Activated T-helper 17 cell treated with anti-CD3 and anti-CD28 coated beads, Interleukin-2, amount 50 U/mL, for 72 hours (primary cell): ENCODE data around the gene LYPD3. TPM values are rescaled to one million over a fixed set of nuclear protein-coding genes. Genes with fewer than 3 reads are reported as not detected.
"Not testable (repeated sequence)": the region's sequence is repeated elsewhere in the genome, so short reads cannot be mapped to it uniquely, and the experiment has no call there.

ENCODE experiments used
- ATAC-seq: fragments of 150-1000 bp; cut with Tn5 transposase; replicated peaks from 2 replicates; pipeline ENCODE4 v1.10.0; 2021; ENCODE audit warnings: mild to moderate bottlenecking, moderate library complexity
- H3K27ac Mint-ChIP-seq: one replicate; pipeline ENCODE4 v1.8.0; 2022; ENCODE audit warnings: mixed read lengths
- H3K27me3 Mint-ChIP-seq: one replicate; pipeline ENCODE4 v1.8.0; 2022; ENCODE audit warnings: mixed read lengths
- H3K36me3 Mint-ChIP-seq: one replicate; pipeline ENCODE4 v1.8.0; 2022; ENCODE audit warnings: low read depth, mild to moderate bottlenecking, mixed read lengths
- H3K4me1 Mint-ChIP-seq: one replicate; pipeline ENCODE4 v1.8.0; 2022; ENCODE audit warnings: mixed read lengths
- H3K4me3 Mint-ChIP-seq: one replicate; pipeline ENCODE4 v1.8.0; 2022; ENCODE audit warnings: mild to moderate bottlenecking, mixed read lengths
- H3K9me3 Mint-ChIP-seq: one replicate; pipeline ENCODE4 v1.8.0; 2022; ENCODE audit warnings: mixed read lengths
- total RNA-seq, 2 donors: library from RNA; stranded (reverse); gene quantifications; one replicate each; pipeline ENCODE4 v1.2.3, GENCODE V29; 2022

The LYPD3 gene
- 1 to 10 TPM; 1.0 to 3.0 TPM for total RNA-seq

DNA sequence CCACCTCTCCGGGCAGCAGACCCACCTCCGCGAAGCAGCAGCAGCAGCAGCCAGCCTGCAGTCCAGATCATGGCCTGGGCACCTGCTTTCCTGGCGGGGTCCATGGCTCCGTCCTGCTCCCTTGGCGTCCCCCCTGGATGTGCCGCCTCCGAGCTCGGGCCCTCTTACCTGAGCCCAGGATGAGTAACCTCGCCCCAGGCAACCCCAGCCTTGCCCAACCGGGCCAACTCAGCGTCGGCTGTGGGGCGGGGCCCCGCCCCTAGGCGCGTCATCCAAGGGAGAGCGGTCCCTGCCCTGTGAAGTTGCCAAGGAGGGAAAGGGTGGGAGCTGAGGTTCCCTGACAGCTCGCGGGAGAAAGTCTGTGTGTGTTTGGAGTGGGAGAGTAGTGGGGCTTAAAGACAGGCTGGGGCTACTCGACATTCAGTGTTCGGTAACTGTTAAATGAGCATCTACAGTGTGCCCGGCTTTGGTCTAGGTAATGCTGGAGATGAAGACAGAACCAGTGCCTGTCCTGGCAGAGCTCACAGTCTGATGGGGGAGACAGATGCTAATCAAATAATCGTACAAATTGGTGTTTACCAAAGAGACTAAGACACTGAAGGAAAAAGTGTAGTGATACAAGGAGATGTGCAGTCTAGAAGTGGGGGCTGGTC lies at the start of gene LYPD3:
TSS of gene LYPD3 (minus strand) at position 141 of the 653 bp plus-strand sequence. CDS start at position 104, 37 bp downstream.
- Mint-ChIP-seq H3K36me3 (no peaks in the 10 kb centered on the region), H3K27ac (peak within 1 kb of the TSS; percentile 64), H3K4me3 (peak within 1 kb of the TSS; percentile 82), H3K27me3 (no peaks in the 10 kb centered on the region), H3K9me3 (no peaks in the 10 kb centered on the region), H3K4me1 (peaks cover 38% of the 10 kb centered on the region)
- no peak for ATAC-seq

DNA sequence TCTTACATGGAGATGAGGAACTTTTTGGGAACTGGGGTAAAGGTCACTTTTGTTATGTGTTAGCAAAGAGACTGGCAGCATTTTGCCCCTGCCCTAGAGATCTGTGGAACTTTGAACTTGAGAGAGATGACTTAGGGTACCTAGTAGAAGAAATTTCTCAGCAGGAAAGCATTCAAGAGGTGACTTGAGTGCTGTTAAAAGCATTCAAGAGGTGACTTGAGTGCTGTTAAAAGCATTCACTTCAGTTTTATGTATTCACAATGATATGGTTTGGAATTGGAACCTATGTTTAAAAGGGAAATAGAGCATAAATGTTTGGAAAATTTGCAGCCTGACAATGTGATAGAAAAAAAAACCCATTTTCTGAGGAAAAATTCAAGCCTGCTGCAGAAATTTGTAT lies 47.0 kb upstream of the LYPD3 start:
- not testable (repeated sequence) for H3K4me1 Mint-ChIP-seq, H3K9me3 Mint-ChIP-seq, ATAC-seq, H3K27ac Mint-ChIP-seq, H3K27me3 Mint-ChIP-seq, H3K4me3 Mint-ChIP-seq
- peaks cover 65% of the 10 kb centered on the region for H3K36me3 Mint-ChIP-seq

DNA sequence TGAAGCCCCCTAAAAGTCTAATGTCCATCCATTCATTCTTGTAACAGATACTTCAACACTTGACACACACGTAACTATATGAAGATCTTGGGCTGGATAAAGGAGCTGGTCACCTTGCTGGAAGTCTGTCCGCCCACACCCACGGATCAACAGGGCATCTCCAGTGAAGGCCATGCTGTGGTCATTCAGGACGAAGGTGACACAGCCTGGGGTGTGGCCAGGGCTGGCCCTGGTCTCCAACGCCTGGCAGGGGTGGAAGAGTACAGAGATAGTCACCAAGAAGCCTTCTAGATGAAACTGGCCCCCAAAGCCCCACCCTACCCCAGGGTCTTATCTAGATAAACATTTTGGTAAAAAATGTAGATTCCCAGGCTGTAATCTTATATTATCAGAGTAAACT lies 45.9 kb upstream of the LYPD3 start:
- H3K27me3 Mint-ChIP-seq, result no peaks in the 10 kb centered on the region

DNA sequence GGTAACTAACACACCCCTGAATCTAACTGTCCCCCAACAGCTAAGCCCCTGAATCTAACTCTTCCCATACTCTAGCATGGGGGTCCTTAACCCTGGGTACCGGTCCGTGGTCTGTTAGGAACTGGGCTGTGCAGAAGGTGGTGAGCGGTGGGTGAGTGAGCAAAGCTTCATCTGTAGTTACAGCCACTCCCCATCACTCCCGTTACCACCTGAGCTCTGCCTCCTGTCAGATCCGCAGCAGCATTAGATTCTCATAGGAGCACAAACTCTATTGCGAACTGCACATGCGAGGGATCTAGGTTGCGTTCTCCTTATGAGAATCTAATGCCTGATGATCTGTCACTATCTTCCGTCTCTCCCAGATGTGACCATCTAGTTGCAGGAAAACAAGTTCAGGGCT lies 45.3 kb upstream of the LYPD3 start:
- Mint-ChIP-seq H3K9me3 (no peaks in the 10 kb centered on the region), H3K27me3 (no peaks in the 10 kb centered on the region), H3K36me3 (peaks cover 64% of the 10 kb centered on the region), H3K4me1 (no peaks in the 10 kb centered on the region), H3K27ac (no peak overlapping the region), H3K4me3 (no peak overlapping the region)
- ATAC-seq, result no peak

More for the DNA sequence above, 45.9 kb upstream of the LYPD3 start:
- H3K4me1 Mint-ChIP-seq, result no peaks in the 10 kb centered on the region
- H3K36me3 Mint-ChIP-seq, result peaks cover 62% of the 10 kb centered on the region
- H3K27ac Mint-ChIP-seq, result no peak overlapping the region
- no peak overlapping the region for H3K4me3 Mint-ChIP-seq
- no peak for ATAC-seq
- no peaks in the 10 kb centered on the region for H3K9me3 Mint-ChIP-seq

DNA sequence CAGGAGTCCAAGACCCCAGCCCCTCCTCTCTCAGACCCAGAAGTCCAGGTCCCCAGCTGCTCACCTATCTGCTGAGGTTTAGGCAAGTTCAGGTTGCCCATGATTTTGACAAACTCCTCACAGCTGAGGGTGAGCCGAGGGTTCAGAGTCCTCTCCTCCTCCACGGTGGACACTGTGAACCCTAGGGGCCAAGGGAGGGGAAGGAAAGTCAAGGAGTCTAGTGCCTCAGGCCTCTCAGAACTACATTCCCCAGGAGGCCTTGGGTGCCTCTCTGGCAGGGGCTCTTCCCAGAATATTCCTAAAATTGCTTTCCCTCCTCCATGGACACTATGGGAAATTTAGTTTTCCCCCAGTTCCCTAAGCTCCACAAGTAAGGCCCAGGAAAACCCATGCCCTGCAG lies 42.5 kb upstream of the LYPD3 start:
- H3K36me3 Mint-ChIP-seq, result peaks cover 70% of the 10 kb centered on the region
- no peaks in the 10 kb centered on the region for H3K27me3 Mint-ChIP-seq
- H3K9me3 Mint-ChIP-seq, result no peaks in the 10 kb centered on the region
- H3K4me1 Mint-ChIP-seq, result peaks cover 13% of the 10 kb centered on the region
- no peak for ATAC-seq
- no peak overlapping the region for H3K4me3 Mint-ChIP-seq
- H3K27ac Mint-ChIP-seq, result peak overlapping the region; percentile 50

DNA sequence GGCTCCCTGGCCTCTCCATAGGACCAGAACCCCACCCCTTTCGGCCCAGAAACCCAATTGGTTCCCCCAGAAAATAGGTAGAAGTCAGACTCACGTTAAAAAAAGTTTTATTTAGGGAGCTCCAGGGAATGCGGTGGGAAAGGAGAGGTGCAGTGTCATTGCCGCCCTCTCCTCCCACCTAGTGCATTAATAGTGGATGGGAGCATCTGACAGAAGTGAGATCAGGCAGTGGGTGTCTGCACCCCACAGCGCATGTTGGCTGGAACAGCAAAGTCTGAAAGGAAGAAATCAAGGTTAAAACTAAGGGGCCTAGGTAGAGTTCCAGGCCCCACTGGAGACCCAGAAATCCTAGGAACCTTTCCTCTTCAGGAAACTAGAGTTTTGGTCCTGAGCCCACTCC lies 41.2 kb upstream of the LYPD3 start:
- H3K27me3 Mint-ChIP-seq, result no peaks in the 10 kb centered on the region
- peak overlapping the region; percentile 56 for H3K27ac Mint-ChIP-seq
- H3K4me3 Mint-ChIP-seq, result no peak overlapping the region
- no peak for ATAC-seq
- H3K9me3 Mint-ChIP-seq, result no peaks in the 10 kb centered on the region
- peaks cover 16% of the 10 kb centered on the region for H3K4me1 Mint-ChIP-seq
- peaks cover 67% of the 10 kb centered on the region for H3K36me3 Mint-ChIP-seq

DNA sequence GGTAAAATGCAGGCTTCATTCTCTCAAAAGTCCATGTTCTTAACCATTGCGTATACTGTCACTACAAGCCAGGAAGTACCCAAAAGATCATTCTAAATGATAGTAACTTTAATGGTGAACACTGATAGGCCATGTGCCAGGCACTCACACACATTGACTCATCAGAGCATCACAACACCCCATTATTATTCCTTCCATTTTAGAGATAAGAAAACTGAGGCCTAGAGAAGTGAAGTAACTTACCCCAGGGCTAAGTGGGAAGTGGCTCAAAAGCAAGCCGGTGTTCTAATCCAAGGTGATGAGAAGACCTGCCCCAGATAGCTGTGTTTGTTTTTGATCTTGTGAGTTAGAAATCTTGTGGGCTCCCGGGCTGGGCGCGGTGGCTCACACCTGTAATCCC lies 40.5 kb upstream of the LYPD3 start:
- H3K27ac Mint-ChIP-seq, result peak overlapping the region; percentile 56
- no peaks in the 10 kb centered on the region for H3K27me3 Mint-ChIP-seq
- peak overlapping the region; percentile 94 for H3K4me3 Mint-ChIP-seq
- H3K4me1 Mint-ChIP-seq, result peaks cover 16% of the 10 kb centered on the region
- peaks cover 64% of the 10 kb centered on the region for H3K36me3 Mint-ChIP-seq
- ATAC-seq, result no peak
- H3K9me3 Mint-ChIP-seq, result no peaks in the 10 kb centered on the region

DNA sequence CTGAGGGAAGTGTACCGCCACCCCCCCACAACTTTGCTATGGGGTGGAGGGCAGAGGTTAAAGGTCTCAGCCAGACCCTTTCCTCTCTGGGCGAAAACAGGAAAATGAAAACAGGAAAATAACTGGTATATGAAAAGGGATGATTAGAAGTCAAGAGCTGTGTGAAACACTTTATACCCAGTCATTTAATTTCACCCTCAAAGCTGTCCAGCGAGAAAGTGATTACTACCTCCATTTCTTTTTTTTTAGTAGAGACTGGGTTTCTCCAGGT lies 39.7 kb upstream of the LYPD3 start:
- Mint-ChIP-seq H3K27me3 (no peaks in the 10 kb centered on the region), H3K9me3 (no peaks in the 10 kb centered on the region), H3K36me3 (peaks cover 59% of the 10 kb centered on the region), H3K4me3 (peak overlapping the region; percentile 94), H3K4me1 (peaks cover 16% of the 10 kb centered on the region), H3K27ac (peak overlapping the region; percentile 87)
- no peak for ATAC-seq

DNA sequence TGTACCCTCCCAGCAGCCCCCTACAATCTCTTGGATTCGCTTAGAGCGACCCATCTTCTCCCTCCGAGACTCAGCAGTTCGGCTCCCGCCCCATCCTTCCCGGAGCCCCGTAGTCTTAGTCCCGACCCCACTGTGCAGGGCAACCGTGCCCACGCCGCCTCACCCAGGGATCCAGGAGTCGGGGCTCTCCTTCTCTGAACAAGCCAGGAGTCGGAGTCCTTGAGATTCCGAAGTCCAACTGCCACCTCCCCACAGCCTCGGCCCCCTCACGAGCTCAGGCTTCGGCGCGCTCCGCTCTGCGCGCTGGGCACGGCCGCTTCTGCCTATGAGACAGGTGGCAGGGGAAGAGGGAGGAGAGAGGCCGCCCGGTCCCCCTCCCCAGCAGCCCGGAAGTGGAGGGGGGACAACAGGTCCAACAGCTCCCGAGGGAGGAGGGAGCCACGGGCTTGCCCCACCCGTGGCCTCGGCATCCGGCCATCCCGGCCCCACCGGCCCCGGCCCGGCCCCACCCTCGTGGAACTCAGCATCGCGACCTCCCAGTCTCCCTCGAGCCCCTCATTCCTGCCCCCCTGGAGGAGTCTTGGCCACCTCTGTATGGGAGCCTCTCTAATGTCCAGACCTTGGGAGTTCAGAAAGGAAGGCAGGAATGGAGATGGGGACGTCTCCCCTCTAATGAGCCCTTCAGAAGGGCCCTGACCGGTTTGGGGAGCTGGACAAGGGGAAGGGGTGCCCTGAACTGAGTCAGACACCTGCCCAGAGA lies 39.2 kb upstream of the LYPD3 start, which contains the start of gene PHLDB3:
TSS of gene PHLDB3 (minus strand) at position 321 of the 760 bp plus-strand sequence. CDS start 628 bp downstream, outside the sequence.
- Mint-ChIP-seq H3K27ac (peak within 1 kb of the TSS; percentile 87), H3K4me3 (peak within 1 kb of the TSS; percentile 94), H3K27me3 (no peaks in the 10 kb centered on the region), H3K9me3 (no peaks in the 10 kb centered on the region), H3K4me1 (peaks cover 16% of the 10 kb centered on the region), H3K36me3 (peaks cover 54% of the 10 kb centered on the region)
- peak; percentile 40 for ATAC-seq

DNA sequence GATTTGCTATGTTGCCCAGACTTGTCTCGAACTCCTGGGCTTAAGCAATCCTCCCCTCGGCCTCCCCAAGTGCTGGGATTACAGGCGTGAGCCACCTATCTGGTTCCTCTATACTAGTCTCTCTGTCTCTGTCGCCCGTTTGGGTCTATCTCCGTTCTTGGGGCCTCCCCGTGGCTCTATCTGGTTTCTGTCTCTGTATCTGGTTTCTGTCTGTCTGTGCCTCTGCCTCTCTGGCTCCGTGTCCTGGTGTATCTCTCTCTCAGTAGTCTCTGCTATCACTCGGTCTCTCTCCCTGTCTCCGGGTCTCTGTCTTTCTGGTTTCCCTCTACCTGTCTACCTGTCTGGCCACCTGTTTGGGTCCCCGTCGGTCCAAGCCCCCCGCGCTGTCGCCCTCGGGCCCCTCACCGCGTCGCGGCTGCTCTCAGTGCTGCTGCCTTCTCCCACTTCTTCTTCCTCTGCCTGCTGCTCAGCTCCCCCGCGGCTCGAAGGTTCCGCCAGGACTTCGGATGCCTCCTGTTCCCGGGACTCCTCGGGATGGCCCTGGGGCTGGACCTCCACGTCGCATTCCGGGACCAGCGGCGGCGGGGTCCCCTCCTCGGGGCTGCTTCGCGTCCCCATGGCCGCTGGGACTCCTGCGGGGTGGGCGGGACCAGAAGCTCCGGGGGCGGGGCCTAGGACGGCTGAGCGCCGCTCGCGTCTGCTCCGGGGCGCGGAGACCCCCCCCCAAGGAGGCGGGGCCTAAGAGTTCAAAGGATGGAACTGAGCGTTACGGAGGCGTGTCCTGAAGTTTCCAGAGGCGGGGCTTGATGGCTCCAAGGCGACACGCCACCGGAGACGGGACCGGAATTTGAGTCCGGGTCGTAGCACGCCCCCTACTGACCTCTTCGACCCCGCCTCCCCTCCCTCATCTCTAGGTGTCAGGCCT lies 38.4 kb upstream of the LYPD3 start:
- Mint-ChIP-seq H3K27me3 (no peaks in the 10 kb centered on the region), H3K27ac (peak overlapping the region; percentile 87), H3K4me3 (peak overlapping the region; percentile 94), H3K36me3 (peaks cover 45% of the 10 kb centered on the region), H3K9me3 (no peaks in the 10 kb centered on the region), H3K4me1 (peaks cover 19% of the 10 kb centered on the region)
- peak; percentile 97 for ATAC-seq

DNA sequence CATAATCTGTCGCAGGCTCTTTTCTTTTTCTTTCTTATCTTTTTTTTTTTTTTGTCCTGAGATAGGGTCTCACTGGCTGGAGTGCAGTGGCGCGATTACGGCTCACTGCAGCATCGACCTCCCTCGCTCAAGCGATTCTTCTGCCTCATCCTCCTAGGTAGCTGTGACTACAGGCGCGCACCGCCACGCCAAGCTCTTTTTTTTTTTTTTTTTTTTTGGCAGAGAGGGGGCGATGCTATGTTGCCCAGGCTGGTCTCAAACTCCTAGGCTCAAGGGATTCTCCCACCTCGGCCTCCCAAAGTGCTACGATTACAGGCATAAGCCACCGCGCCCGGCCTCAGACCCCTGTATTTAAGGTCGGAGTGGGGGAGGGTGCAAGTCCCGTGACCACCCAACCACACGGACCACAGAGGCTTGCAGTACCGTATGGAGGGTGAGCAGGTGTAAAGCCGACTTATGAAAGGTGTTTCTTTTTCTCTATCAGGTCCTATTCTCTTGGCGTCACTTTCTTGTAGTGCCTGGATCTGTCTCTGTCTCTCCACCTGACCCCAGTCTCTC lies 37.1 kb upstream of the LYPD3 start:
- Mint-ChIP-seq H3K9me3 (no peaks in the 10 kb centered on the region), H3K27ac (no peak overlapping the region), H3K4me3 (peak overlapping the region; percentile 94)

DNA sequence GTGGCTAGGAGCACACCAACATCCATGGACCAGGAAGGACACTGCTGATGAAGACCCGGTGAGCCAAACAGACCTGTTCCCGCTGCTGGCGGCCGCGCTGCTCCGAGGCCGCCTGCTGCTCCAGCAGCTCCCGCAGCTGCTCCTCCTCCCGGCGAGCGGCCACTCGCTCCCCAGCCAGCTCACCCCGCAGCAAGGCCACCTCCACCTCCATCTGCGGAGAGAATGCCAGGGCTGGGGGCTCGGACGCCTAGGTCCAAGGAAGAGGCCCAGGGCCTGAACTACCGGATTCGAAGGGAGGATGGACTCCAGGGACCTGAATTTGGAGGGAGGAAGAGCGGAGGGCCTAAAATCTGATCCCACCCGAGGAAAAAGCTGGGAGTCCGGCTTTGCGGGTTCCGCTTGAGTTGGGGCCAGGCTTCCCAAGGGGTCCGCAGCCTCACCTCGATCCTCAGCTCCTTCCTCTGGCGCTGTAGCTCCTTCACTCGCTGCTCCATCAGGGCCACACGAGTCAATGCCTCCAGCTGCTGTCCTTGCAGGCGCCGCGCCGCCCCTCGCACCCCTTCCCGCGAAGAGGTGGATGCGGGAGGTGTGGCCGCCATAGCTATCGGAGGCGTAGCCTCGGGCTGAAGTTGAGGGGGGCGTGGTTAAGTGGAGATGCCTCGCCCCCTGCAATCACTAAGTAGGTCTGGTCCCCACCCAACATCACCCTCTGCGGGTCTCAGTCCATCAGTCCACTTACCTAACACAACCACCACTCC lies 36.4 kb upstream of the LYPD3 start:
- H3K36me3 Mint-ChIP-seq, result peaks cover 48% of the 10 kb centered on the region
- peaks cover 25% of the 10 kb centered on the region for H3K4me1 Mint-ChIP-seq
- no peaks in the 10 kb centered on the region for H3K27me3 Mint-ChIP-seq
- H3K27ac Mint-ChIP-seq, result no peak overlapping the region
- no peak for ATAC-seq
- H3K9me3 Mint-ChIP-seq, result no peaks in the 10 kb centered on the region
- no peak overlapping the region for H3K4me3 Mint-ChIP-seq

More for the DNA sequence above, 37.1 kb upstream of the LYPD3 start:
- no peak for ATAC-seq
- Mint-ChIP-seq H3K27me3 (no peaks in the 10 kb centered on the region), H3K36me3 (peaks cover 43% of the 10 kb centered on the region), H3K4me1 (peaks cover 25% of the 10 kb centered on the region)

DNA sequence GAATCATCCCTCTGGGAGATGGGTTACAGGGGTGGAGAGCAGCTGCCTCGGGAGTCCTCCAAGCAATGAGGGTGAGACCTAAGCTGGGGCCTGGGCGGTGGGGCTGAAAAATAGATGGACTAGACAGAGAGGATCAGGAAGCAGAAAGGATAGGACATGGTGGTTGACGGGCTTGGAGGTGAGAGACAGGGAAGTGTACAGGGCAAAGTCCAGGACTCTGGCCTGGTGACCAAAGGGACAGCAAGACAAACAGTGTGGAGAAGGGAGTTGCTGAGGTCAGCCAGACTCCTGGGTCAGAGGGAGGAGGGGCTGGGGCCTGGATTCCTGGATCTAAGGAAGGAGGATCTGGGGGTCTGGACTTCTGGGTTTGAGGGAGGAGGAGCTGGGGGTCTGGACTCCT lies 33.6 kb upstream of the LYPD3 start:
- no peak for ATAC-seq
- H3K27ac Mint-ChIP-seq, result peak overlapping the region; percentile 18
- H3K4me3 Mint-ChIP-seq, result no peak overlapping the region
- H3K36me3 Mint-ChIP-seq, result peaks cover 66% of the 10 kb centered on the region
- peaks cover 21% of the 10 kb centered on the region for H3K4me1 Mint-ChIP-seq
- H3K27me3 Mint-ChIP-seq, result no peaks in the 10 kb centered on the region
- no peaks in the 10 kb centered on the region for H3K9me3 Mint-ChIP-seq
